HL-60/S4 treated with phorbol 12-myristate 13-acetate at 8.2 ng/mL for 4 days and 3 days (cell line): ENCODE data around the gene DENND1A.

Experiments
- in situ Hi-C: fragments of 300-500 bp; cut with MboI; formaldehyde crosslinking; loops from 2 replicates; pipeline ENCODE4 v1.15.0; 2022; ENCODE audit warnings: low sequenced_read_pairs

Gene DENND1A

DNA sequence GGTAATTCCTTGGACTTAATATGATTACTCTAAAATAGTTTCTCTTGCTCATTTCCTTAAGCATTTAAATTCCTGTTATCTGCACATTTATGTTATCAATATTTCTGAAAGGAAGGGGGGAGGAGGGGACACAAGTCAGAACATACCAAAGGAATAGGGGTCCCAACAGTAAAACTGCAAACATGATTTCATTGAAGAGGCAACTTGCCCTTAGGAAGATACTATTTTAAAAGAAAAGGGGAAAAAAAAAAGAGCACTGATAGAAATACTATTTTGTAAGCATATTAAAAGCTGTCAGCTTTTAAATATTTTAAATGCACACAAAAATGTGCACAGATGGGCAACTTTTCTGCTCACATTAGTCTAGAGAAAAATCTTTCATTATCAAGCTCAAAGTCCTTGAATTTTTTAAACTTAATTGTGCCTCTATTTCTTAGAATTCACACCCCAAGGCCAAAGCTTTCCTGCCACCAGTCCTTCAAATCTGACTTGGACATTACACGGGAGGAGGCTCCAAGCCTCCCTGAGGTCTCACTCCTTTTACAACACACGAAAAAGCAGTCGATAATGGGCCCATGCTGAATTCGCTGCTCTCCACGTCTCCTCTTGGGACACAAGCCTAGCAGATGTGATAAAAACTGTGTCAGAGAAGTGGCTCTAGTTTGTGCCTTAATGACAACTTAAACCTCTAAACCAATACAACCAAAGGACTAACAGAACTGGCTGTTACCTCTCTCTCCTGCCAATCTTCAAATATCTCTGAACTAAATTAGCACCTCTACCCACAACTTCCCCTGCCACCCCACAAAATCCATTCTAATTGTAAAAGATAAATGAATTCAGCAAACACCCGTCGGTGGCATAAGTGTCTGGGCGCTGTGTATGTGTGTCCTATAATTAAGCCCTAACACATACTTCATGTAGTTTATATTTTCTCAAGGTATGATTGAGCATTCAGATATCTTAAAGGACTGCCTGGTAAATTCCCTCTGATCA is 154.3 kb downstream of the DENND1A start:
- in situ Hi-C loops: no loop called here

DNA sequence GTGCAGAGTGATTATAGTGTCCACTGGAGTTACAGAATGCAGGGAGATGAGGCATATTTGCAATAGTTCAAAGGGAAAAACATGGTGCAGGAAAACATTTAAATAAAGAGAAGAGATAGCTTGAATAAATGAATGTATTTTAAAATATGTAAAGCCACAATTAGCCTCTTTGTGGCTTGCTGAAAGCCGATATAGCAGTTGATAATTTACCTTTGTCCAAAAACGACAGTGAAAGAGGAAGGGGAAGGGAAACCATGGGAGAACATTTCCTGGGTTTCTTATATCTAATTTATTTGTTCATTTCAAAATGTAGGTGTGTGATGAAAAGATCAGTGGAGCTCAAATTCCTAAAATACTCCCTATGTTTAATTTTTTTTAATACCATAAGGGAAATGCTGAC is 156.1 kb downstream of the DENND1A start:
- in situ Hi-C loops: no loop called here

DNA sequence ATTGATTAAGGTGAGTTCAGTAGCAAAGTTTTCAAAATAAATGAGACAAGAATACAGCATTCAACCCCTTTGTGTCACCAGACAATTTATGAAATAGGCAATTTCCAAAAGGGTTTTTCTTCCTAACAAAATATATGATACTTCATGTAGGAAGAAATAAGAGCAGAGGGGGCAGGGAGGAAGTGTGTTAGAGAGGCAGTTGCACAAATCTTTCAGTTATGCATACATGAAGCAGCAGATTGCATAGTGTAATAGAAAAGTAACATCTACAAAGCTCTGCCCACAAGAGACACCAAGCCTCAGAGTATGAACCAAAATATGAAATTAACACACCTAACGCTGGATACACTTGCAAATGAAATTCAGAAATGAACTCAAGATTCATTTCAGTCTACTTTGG is 157.0 kb downstream of the DENND1A start:
- in situ Hi-C loops: no loop called here

DNA sequence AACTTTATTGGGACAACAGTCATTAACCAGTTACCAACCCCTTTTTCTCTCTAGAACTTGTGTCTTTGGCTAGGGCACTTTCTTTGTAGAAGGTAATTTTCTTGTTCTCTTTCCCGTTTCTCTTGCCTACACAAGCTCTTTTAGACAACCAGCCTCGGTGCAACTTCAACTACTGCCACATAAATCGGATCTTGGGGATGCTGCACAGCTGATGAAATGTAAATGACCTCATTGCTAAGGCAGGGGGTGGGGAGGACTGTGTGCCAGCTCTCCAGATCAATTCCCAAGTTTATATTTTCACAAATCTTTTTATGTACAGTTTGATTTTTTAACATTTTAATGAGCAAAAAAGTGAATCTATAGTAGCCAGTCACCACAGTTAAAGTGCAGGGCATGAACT is 157.6 kb downstream of the DENND1A start:
- in situ Hi-C loops: no loop called here

DNA sequence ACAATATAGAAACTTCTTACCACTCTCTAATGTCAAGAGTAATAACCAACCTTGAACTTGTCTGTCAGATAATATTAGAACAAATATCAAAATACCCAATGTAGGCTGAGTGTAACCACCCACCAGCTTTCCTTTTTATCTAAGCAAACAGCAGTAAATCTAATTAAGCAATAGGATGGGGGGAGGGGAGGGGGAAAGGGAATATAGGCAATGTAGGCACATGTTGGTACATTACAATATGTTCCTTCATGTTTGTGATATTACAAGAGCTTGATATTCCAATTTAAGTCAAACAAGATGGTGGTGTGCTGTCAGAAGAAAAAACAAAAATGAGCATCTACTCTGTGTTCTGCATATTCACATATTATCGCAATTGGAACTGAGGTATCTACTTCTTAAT is 158.2 kb downstream of the DENND1A start:
- in situ Hi-C loops: no loop called here

DNA sequence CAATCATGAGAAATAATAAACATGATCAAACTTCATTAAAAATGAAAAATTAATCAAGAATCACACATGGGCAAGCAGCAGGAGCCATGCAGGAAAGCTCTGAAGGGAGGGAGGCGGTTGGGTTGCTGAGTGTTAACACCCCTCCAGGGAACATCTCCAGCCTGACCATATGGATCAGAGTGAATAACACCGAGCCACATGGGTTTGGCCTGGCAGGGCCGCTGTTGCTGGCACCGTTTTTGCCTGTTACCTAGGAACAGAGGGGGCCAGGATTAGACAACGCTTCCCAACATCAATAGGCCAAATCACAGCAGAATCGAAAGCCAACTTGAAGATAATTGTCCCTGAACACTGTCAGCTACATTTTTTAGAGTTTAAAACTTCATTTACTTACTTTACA is 160.2 kb downstream of the DENND1A start:
- in situ Hi-C loops: no loop called here

DNA sequence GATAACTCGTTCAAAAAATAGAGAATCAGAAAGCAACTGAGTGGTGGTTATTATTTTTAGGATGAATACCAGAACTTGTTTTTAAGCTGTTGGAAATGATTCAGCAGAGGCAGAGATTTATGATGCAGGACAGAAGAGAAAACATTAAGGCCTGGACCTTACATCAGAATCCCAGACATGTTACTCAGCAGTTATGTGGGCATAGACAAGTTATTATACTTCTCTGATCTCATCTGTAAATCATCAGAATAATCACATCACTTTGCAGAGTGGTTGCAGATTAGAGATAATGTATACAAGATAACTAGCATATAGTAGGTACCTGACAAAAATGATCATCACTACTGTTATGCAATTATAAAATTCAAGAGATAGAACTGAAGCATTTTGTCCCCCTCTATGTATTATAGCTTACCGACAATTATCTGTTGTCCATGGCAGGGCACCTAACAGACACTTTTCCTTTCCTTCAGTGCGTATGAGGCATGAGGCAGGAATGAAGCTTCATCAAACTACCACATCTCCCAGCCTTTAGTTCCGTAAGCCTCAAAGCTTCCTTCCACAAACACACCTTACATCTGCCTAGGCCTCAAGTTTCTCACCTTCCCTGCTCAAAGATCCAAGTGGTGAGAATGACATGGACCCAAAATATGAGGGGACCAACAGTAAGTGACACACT is 165.9 kb downstream of the DENND1A start:
- in situ Hi-C loops: no loop called here

DNA sequence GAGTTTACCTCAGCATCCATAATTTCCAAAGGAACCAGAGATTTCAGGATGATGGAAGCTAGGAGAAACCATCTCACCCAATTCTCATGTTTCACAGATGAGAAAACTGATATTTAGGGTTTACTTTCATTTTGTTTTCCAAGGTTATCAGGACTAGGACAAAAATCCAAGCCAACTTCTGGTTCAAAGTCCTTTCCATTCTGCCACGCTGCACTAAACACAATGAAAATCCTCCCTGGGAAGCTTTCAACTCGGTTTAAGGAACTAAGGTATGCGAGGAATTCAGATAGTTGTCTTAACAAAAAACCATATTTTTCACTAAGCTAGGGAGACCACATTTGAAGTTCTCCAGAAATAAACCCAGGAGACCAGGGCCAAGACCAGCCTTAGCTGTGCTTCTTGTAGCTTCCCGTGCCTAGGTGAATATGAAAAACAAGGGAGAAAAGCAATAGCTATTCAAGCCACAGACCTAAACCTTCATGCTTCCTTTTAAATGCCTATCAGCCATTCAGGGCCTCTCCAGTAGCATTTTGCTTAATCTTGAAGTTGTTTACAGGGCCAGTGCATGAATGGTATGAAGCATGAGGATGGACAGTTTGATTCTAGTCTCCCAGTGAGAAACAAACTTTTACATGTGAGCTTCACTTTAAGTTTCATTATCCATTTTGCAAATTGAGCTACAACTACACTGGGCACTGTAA is 167.9 kb downstream of the DENND1A start:
- in situ Hi-C loops: no loop called here

DNA sequence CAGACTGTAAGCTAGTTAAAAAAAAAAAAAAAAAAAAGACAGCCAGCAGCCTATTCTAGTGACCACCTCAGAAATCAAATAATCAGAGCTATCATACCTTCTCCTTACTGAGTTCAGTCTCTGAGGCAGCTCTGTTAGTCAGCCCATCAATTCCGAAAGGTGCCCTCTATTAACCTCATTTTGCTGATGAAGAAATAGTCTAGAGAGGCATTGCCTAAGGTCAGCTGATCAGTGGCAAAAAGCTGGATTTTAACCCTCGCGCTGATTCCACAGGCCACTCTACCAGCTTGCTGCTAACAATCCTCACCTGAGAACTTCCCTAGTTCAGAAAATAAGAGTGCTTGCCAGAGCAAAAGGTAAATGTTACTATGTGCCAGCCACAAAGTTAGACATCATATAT is 172.0 kb downstream of the DENND1A start:
- in situ Hi-C loops: no loop called here

DNA sequence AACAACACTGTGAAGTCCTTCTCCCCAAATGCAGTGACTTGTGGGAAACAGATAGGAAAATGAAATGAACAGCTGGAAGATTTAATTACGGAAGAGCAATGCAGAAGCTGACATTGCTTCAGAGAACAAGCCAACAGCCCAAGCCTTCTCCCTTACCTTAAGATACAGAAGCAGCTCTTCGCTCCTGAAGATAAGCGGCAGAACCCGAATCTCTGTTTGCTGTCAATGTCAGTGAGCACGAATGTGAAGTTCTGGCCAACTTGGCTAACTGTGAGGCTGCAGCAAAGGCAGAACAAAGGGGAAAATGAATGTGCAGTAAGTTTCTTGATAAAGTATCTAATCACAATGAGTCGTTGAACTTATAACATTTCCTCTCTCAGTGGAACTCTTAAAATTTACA is 172.4 kb downstream of the DENND1A start:
- in situ Hi-C loops: no loop called here

DNA sequence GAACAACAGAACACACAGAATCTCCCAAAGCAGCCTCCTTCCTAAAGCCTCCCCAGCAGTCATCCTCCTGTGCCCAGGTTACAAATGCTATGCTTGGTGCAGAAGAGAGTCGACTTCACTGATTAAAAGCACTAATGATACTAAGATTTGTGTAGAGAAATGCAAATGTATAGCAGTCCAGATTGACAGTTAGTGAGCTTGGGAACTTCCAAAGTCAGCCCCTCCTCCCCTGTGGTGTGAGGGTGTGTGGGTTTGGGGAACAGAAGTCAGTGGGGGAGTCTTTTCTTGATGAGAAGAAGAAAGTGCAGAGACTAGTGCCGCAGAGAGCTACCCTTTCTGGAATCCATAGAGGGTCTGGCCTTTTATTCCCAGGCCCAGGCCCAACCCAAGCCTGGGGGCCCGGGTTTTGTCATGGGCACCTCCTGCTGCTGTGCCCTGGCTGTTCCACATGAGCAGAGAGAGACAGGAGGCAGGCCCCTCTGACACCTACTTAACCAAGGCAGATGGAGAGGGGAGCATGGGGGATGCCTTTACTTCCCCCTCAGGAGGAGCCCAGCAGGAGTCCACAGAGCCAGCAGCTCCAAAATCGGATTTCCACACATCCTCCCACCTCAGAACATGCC is 173.3 kb downstream of the DENND1A start:
- in situ Hi-C loops: no loop called here

DNA sequence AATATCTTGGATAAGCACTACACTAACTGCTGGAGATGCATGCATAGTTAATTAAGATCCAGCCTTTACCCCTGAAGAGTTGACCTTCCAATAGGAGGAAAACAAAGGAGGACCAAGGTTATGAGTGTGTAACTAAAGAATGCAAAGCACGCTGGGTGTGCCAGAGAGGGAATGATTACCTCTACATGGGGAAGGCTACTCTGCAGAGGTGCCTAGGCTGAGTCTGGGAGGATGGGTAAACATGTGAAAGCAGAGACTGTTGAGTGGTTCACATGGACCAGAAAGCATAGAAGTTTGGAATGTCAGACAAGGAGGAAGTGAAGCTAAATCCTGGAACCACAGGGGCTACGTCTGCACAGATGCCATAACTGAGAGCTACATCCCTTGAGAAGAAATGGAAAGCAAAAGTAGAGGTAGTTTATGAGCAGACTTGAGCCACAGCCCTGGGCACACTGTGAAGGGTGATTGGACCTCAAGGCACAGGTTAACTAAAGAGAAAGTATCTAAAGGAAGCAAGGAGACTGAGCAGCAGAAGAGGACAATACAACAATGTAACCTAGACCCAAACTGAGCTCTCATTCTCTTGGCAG is 176.2 kb downstream of the DENND1A start:
- in situ Hi-C loops: no loop called here

DNA sequence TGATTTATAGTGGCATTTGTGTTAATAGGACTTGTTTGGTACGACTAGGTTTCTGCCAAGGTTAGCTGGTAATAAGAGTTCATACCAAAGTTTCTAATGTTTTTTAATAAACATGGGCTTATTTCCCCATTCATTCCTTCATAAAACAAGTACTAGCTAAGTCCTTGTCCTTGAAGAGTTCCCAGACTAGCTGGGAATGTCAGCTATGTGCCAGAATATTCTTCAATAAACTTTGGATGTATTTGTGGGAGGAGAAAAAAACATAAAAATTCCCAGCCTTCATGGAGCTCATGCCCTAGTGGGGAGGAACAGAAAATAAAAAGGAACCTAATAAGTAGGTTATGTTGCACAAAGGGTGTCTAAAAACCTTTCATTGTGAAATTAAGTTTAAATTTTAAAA is 176.9 kb downstream of the DENND1A start:
- in situ Hi-C loops: no loop called here

DNA sequence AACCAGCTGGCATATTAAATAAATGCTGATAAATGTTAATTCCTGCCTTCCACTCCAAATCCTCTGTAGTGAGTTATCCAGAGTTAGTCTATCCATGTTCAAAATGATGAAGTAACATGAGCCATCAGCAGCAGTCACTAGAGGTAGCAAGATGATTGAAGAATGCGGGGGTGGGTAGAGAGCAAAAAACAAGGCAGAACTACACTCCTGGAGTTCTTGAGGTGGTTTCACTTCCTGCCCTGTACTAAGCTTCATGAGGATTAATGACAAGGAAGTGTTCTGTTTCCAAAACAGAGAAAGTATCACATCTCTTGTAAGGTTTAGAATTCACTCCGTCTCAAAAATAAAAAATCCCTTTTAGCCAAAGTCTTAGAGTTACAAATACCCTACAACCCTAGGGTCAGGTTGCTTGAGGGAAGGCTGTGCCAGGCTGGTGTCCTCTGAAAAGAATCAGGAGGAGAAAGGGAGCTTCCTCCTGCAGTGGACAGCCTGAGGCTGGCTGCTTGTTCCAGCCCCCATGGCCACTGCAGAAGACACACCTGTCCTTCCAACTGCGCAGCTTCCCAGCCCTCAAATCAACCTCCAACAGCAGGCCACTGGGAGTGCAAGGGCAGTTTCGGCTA is 180.2 kb downstream of the DENND1A start:
- in situ Hi-C loops: no loop called here

DNA sequence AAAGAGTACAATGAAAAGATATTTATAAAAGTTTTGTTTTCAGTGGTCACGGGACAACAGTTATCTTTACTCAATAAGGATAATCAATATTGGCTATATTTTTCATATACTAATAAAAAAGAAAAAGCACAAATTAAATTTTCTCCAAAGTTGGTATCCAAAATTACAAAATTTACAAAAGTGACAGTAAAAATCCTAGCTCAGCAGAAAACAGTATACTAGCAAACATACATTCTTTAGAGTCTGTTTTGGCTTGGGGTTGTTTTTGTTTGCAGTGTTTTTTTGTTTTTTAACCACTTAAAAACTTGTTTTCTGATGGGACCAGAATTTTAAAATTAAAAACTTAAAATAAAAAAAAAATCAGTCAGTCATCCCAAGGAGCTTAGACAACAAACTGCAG is 183.2 kb downstream of the DENND1A start:
- in situ Hi-C loops: no loop called here

DNA sequence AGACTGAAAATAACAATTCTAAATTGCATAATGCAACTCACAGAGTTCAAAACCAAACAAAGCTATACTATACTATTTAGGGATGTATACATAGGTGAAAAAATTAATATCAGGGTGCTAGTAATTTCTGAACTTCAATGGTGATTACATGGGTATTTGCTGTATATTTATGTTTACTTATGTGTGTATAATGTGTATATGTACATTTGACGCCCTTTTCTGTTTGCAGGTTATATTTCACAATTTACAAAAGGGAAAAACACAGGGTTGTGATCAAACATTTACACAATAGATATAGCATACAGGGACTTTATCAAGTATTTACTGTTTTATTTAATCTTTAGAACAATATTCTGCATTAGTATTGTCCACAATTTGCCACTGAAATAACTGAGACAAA is 184.0 kb downstream of the DENND1A start:
- in situ Hi-C loops: no loop called here

DNA sequence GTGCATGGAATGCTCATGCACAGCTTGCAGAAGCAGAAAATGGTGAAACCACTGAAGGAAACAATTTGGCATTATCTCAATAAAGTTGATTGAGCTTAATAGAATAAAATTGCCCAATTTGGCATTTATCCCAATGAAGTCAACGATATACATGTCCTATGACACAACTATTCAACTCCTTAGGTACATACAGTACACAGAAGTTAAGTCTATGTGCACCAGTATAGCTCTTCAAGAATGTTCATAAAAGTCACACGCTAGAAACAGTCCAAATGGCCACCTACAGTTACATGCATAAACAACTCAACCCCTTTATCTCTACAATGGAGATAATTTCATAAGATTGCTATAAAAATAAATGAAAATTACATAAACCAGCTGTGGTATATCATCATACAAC is 184.5 kb downstream of the DENND1A start:
- in situ Hi-C loops: no loop called here

DNA sequence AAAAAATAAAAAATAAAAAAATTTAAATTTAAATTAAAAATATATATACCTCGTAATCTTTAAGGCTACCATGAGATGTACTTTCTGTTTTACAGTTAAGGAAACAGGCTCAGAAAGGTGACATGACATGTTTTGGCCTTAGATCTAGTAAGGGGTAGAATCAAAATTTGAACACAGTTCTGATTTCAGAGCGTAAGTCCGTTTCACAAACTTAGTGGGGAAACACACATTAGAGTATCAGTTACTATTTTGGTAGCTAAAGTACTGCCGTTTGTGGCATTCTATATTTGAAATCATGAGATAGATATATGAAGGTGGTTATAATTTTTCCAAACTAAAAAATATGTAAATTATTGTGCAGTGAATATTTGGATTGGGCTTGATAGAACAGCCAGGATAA is 186.2 kb downstream of the DENND1A start:
- in situ Hi-C loops: no loop called here

DNA sequence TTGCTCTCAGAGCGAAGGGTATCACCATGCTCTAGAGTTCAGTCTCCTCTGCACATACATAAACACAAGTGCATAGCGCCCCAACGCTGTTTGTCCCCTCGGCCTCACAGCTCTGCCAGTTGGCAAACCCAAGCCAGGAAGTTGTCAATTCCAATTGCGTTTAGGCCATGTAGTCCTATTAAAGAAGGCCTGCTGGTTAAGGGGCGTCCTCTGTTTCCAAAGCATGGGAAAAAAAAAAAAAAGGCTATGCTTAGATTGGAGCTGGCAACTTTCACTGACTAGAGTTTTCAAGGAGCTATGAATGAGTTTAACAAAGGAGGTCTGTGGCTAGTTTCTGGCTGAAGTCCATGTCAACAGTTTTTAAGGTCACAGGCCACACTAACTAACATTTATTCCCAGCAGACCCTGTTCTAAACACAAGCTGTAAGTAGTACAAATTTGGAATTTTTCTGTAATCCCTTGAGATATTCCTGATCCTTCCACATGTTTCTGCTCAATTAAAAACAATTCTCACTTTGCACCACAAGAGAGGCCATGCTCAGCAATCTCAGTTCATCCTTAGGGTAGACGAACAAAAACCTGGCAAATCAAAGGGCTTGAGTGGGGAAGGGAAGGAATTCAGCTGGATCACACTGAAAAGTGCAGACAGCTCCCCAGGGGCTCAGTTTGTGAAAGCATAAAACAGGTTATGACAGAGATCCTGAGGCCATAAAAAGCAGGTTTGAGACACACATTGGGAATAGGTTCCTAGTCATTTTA is 187.7 kb downstream of the DENND1A start:
- in situ Hi-C loops: no loop called here

DNA sequence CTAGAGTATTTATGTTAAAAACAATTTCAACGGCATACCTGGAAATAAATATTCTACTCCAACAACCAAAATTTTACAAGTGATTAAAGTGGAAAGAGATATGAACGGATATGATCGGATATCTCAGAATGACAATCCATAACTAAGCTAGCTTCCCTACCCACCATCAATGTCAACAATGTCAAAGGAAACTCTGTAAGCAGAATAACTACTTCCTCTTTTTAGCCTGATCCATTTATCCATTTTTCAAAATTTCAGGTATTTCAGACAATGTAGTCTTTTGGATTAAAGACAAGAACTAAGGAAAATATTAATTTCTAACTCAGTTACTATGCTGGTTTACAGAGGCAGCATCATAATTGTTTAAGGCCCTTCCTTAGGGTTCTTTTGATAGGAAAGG is 188.7 kb downstream of the DENND1A start:
- in situ Hi-C loops: no loop called here
